HG03095 (cell line): ENCODE results near the gene SLC66A1.
"Not testable (repeated sequence)": the region's sequence is repeated elsewhere in the genome, so short reads cannot be mapped to it uniquely, and the experiment has no call there.

Experiments
- ATAC-seq: cut with Tn5 transposase; IDR thresholded peaks from one replicate; pipeline ENCODE4 v1.9.1; 2021; ENCODE audit warnings: moderate library complexity; ENCODE audit not compliant: unreplicated experiment

Gene SLC66A1

DNA sequence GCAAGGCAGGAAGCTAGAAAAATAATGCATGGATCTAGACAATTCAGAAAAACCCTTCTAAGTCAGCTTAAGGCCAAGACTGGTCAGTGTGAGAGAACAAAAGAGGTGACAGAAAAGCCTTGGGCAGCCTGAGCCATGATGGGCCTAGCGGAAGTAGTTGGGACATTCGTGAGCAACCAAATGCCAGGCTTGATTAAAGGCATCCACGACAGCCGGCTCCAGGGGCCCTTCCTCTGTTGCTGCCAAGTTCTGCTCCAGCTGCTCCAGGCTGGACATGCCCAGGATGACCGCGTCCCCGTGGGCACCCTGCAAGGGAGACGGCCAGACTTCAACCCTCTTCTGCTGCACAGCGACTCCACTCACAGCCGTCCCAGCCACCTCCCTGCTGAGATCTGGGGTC lies 8.0 kb upstream of the SLC66A1 start:
- not testable (repeated sequence) for ATAC-seq

GRCh38 chr1:19305880-19306279 lies 6.2 kb upstream of the SLC66A1 start:
- no peak for ATAC-seq

GRCh38 chr1:19306941-19307340 lies 5.2 kb upstream of the SLC66A1 start:
- ATAC-seq: no peak

- ATAC-seq: no peak
These were observed 4.2 kb upstream of the SLC66A1 start for GRCh38 chr1:19307794-19308508.

- ATAC-seq: no peak
These were observed 3.6 kb upstream of the SLC66A1 start for GRCh38 chr1:19308509-19308907.

DNA sequence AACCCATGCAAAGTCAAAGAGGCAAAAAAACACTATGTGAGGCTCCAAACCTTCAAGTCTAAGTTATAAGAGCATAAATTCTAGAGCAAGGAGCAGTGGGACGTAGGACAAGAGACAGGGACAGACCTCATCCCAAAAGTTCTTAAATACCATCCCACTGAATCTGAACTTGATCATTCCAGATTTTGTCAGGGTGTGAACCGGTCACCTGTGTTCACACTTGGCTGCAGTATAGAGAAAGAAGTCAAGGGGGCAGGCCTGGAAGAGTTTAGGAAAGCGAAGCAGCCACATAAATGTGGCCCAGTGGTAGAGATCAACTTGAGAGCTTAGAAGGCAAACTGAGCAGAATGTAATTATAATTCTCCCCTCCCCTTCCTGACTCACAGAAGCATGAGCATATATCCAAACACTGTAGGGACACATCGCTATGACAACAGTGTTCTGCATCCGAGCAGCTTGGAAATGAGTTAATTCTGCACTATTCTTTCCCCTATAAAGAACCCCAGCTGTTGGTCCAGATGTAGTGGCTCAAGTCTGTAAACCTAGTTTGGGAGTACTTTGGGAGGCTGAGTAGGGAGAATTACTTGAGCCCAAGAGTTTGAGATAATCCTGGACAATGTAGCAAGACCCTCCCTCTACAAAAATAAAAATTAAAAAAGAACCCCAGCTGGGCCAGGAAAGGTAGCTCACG lies 2.9 kb upstream of the SLC66A1 start:
- ATAC-seq: no peak

DNA sequence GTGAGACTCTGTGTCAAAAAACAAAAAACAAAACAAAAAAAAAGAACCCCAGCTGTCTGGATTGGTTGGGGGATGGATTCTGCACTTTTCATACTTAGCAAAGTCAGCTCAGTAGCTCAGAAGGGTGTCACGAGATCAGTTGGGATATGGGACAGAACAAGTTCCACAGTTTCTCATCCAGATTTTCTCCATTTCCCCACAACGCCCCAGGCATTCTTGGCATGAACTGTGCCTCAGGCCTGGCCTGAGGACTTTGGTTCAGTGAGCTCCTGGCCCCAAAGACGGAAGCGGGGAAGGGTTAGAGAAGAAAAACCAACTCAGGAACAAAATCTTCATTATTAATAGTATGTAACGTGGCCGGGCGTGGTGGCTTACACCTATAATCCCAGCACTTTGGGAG lies 2.1 kb upstream of the SLC66A1 start:
- ATAC-seq: no peak

DNA sequence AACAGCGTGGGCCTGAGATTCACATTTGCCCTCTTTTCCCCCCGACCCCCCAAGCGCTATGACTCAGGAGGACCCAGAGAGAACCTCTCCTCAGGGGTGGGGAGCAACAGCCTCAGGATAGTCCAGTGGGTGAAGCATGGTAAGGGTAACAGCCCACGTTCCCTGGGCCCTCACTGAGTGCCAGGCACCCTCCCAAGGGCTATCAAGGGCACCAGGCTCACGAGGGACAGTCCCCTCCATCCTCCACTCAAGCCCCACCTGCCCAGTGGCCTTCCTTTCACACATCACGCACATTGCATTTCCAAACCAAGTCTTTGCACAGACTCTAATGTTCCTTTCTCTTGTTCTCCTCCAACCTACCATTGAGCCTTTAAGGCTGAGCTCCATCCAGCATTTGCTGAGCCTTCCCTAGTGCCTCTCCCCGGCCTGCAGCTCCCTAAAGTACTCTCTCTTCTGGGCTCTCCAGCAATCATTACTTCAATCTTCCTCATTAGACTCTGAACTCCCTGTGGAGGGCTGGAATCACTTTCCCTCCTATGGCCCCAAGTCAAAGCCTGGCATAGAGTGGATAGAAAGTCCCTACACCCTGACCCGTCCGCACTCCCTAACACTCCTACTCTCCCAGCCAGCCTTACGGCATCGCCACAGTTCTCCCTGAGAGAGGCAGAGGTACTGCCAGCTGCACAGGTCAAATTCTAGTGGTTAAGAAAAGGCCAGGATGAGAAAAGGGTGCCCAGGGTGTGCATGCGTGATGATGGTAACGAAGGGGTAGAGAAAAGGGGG lies 1.2 kb upstream of the SLC66A1 start:
- ATAC-seq: no peak

DNA sequence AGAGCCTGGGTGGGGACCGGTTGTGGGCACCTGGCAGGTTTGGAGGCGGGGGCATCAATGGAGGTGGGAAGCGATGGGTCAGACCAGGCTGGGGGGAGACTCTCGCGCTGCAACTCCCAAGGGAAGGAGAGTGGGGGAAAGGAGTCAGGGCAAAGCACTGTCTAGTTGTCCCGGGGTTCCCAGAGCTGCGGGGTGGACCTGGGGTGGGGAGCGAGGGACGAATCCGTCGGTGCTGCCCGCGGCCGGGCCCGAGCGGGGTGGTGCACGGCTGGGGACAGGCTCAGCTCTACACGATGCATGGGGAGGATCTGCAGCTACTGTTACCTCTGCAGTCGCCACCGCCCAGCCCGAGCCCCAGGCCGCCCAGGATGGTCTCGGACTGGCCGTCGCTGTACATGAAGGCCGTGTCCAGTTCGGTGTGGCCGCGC lies 609 bp upstream of the SLC66A1 start:
- no peak for ATAC-seq

DNA sequence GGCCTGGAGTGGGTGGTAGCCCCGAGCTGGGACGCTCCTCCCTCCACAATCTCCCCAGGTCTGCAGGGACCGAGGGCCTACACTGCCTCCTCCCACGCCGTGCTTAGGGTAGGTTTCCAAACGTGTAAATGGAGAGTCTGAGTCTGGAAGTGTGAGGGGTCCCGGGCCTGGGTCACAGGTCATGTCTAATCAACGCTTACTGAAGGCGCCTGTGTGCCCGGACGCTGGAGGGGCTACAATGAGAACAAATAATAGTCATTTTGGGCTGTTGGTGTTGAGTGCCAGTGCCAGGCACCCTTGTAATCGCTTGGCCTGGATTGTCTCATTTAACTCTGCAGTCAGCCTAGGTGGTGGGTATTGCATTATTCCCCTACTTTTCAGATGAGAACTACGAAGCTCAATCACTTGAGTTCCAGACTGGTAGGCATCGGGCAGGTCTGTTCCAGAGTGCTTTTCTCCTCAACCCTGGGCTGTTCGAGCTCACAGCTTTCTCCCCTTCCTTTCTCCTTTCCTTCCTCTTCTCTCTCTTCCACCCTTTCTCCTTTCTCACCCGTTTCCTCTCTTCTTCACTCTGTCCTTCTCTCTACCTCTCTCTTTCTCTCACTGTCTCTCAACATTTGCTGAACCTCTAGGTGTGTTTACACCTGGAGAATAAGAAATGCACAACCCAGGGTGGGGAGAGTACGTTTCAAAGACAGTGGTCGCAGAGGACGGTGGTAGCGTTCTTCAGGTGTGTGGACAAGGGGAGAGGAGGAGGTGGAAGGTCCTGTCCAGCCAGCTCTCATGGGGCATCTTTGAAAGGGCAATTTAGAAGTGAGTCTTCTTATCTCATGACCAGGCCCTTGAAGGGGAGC lies 883 bp downstream of the SLC66A1 start:
- no peak for ATAC-seq

- ATAC-seq: no peak
These were observed 1.5 kb downstream of the SLC66A1 start for GRCh38 chr1:19313636-19313959.

- no peak for ATAC-seq
These were observed 2.1 kb downstream of the SLC66A1 start for GRCh38 chr1:19313961-19314882.

- ATAC-seq: no peak
These were observed 3.5 kb downstream of the SLC66A1 start for GRCh38 chr1:19315378-19316198.

DNA sequence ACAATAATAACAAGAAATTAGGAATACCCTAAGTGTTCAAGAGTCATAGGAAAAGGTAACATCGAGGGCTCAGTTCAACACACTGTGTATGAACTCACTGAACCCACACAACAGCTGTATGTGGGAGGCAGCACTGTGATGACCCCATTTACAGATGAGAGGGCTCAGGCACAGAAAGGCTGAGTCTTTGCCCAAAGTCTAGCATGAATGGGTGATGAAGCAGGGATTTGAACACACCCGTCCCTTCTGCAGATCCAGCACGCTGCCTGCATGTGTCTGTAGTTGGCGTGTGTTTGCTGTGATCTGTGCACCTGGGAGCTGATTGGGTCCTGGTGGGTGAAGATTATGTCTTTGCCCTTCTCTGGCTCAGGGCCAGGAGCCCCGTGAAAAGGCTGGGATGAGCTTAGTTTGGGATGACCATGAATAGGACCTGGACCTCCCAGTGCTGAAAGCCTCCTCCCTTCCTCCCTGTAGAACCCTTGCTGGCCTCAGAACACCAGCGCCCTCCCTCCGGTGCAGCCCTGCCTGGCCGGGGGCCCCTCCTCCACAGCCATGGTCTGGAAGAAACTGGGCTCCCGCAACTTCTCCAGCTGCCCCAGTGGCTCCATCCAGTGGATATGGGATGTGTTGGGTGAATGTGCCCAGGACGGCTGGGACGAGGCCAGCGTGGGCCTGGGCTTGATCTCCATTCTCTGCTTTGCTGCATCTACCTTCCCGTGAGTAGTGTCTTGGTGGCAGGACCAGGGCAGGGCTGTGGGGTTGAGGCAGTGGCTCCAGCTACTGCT lies 5.2 kb downstream of the SLC66A1 start:
- no peak for ATAC-seq

GRCh38 chr1:19319196-19319595 lies 7.1 kb downstream of the SLC66A1 start:
- ATAC-seq: no peak

DNA sequence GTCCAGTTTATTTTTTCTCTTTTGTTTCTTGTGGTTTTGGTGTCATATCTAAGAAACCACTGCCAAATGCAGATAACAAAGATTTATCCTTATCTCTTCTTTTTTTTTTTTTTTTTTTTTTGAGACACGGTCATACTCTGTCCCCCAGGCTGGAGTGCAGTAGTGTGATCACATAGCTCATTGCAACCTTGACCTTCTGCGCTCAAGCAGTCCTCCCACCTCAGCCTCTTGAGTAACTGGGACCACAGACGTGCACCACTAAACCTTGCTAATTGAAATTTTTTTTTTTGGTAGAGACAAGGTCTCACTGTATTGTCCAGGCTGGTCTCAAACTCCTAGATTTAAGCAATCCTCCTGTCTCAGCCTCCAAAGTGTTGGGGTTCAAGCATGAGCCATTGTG lies 8.9 kb downstream of the SLC66A1 start:
- ATAC-seq: no peak

- no peak for ATAC-seq
These were observed 10.4 kb downstream of the SLC66A1 start for GRCh38 chr1:19322481-19322880.

DNA sequence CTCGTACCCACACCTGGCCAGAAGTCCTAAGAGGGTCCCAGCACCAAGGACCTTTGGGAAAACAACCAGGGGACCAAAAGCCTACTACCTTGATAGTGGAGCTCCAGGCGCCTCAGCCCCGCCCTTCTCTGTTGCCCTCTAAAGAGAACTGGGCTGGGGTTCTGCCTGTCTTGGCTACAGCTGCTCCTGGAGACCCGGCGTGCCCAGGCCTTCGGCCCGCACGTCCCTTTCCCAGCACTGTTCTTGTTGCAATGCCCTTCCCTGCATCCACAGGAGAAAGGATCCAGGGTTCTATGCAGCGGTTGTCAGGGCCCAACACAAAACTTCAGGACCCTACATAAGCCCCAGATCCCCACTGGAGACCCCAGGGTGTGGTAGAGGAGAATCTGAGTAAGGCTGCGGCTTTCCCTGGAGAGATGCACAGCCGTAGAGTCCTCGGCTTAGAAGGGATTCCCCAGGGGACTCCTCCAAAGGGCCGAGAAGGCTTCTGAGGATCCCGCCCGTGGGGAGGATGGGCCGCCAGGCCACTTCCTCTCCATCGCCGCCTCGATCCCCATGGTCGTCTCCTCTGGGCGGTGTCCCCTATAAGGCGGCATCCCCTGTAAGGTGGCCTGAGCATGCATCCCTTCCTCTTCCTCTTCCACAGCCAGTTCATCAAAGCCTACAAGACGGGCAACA lies 12.0 kb downstream of the SLC66A1 start:
- no peak for ATAC-seq
